HG03066 (cell line): ENCODE results near the gene IL1RAPL1.

Experiments used
- ATAC-seq: cut with Tn5 transposase; IDR thresholded peaks from one replicate; pipeline ENCODE4 v1.9.1; 2021; ENCODE audit warnings: low read depth; ENCODE audit not compliant: unreplicated experiment

Gene IL1RAPL1

GRCh38 chrX:29376584-29376983 lies 789.3 kb downstream of the IL1RAPL1 start:
- no peak for ATAC-seq

DNA sequence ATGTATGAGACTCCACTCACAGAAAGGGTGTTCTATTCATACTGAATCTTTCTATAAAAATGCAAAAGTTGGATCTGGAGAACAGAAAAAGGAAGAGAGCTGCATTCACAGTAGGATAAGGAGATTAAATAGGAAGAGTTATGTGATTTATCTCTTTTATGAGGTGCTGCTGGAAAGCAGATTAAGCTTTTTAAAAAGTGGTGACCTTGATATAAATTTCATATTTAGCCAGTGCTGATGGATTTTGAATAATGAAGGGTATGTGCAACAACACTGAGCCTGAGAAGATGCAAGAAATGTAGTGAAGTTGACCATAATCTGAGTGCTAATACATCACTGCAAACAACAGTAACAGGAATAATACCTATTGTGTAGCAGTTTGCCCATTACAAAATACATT lies 795.6 kb downstream of the IL1RAPL1 start:
- no peak for ATAC-seq

GRCh38 chrX:29388509-29388908 lies 801.3 kb downstream of the IL1RAPL1 start:
- ATAC-seq = no peak

DNA sequence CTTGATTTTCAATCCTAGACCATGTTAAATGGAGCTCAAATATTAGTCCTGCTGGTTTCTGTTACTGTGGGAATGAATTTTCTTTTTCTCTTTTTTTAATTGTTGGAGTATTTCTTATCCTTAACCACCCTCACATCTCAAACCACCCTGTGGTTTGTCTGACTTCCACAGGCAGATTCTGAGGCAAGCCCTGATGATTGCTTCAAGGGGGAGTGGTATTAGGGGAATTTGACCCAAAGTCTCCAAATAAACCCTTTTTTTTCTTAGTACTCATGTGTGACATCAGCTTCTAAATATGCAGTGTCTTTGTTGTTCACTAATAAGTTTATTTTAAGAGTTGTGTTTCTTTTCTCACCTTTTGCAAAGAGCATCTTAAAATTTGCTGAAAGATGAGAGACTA lies 810.3 kb downstream of the IL1RAPL1 start:
- no peak for ATAC-seq

DNA sequence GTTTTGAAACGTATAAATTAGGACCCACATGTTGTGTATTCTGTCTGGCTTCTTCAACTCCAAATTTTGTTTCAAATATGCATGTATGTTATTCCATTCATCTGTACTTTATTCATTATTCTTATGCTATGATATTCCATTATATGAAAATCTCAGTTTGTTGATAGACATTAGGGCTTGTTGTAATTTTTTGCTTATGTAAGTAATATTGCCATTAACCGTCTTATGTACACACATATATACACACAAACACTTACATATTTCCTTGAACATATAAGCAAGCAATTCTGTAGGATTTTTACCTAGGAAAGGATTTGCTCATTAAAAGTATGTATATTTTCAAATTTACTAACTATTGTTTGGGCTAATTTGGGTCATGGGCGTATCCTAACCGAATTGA lies 820.1 kb downstream of the IL1RAPL1 start:
- ATAC-seq = no peak

GRCh38 chrX:29419774-29420553 lies 832.7 kb downstream of the IL1RAPL1 start:
- no peak for ATAC-seq

GRCh38 chrX:29422034-29422433 lies 834.8 kb downstream of the IL1RAPL1 start:
- ATAC-seq = no peak

GRCh38 chrX:29431895-29432294 lies 844.6 kb downstream of the IL1RAPL1 start:
- no peak for ATAC-seq

- ATAC-seq = no peak
Observed at GRCh38 chrX:29432534-29432933, 845.3 kb downstream of the IL1RAPL1 start.

DNA sequence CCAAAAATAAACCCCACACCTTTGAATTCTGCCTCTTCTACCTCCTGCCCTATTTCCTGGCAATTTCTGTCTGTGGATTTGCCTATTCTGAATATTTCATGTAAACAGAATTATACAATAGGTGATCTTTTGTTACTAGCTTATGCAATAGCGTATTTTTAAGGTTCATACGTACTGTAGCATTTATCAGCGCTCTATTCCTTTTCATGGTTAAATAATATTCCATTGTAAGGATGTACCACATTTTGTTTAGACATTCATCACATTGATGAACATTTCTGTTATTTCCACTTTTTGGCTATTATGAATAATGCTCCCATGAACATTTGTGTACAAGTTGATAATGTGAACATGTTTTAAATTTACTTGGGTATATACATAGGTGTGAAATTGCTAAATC lies 847.7 kb downstream of the IL1RAPL1 start:
- ATAC-seq = no peak

DNA sequence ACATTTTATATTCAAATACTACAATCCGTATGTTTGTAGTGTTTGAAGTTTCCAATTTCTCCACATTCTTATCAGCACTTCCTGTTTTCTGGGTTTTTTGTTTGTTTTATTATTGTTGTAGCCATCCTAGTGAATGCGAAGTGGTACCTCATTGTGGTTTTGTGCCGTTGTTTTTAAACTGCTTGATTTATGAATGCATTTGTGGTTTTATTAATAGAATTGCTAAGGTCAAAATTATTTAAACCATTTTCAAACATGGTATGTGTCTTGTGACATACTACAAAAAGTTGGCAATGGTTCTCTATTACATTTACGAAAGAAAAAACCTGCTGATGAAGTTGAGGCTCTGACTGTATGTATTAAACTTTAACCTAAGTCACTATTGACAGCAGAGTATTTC lies 848.1 kb downstream of the IL1RAPL1 start:
- no peak for ATAC-seq

- no peak for ATAC-seq
Observed at GRCh38 chrX:29447867-29448266, 860.6 kb downstream of the IL1RAPL1 start.

GRCh38 chrX:29453333-29453732 lies 866.1 kb downstream of the IL1RAPL1 start:
- ATAC-seq = no peak

DNA sequence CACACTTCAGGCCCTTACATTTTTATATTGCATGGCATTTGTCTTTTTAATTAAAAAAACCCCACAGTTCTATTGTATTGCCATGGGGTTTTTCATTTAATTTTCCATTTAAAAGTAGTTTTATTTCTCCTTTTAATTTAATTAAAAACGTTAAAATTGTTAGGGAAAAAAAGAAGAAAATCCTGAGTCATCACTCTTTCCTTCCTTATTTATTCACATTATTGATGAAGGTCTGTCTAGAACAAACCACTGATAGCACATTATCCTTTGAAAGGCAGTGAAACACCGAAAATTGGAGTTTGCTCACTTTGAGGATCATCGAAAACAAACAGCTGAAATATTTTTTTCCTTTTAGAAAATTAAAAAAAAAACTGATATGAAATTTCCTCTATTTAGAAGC lies 868.5 kb downstream of the IL1RAPL1 start:
- no peak for ATAC-seq

- no peak for ATAC-seq
Observed at GRCh38 chrX:29461039-29461438, 873.8 kb downstream of the IL1RAPL1 start.

- ATAC-seq = no peak
Observed at GRCh38 chrX:29466456-29466855, 879.2 kb downstream of the IL1RAPL1 start.

DNA sequence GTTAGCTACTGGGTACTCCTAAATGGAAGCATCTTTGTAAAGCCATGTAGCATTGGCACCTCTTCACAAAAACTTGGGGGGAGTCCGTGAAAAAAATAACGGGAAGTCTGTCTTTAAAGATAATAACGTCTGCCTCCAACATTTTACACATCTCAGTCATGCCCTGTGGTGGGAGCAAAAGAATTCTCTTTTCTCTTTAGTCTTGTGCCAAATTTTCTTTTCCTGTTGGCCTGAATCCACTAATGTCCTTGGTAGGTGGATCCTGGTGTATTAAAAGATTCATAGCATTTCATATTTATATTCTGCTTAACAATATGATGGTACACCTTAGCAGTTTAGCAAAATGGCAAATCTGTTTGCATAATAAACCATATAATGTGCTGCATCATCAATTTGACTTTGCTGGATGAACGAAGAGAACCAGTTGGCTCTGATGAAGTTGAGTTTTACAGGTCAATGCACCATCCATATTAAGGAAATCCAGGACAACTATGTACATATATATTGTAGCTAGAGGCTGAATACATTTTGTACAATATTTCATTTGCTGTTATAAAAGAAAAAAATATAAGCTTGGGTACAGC lies 881.8 kb downstream of the IL1RAPL1 start:
- ATAC-seq = no peak

- no peak for ATAC-seq
Observed at GRCh38 chrX:29470030-29470429, 882.8 kb downstream of the IL1RAPL1 start.

- ATAC-seq = no peak
Observed at GRCh38 chrX:29471829-29472228, 884.6 kb downstream of the IL1RAPL1 start.

DNA sequence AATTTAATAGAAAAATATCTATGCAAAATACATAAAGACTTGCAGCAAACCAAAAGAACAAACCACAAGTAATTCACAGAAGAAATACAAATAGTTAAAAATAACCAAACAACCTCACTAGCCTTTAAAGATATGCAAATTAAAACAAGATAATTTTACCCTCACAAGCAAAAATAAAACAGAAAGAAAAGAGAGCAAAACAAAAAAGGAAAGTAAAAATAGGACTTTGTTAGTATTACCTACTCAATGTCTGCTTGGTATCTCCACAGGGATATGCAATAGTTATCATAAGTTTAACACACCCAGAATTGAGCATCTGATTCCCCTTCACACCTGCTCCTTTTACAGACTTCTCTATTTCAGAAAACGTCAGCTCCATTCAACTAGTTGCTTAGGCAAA lies 890.6 kb downstream of the IL1RAPL1 start:
- ATAC-seq = peak; percentile 58

- ATAC-seq = peak; percentile 77
Observed at GRCh38 chrX:29478336-29479069, 891.3 kb downstream of the IL1RAPL1 start.

DNA sequence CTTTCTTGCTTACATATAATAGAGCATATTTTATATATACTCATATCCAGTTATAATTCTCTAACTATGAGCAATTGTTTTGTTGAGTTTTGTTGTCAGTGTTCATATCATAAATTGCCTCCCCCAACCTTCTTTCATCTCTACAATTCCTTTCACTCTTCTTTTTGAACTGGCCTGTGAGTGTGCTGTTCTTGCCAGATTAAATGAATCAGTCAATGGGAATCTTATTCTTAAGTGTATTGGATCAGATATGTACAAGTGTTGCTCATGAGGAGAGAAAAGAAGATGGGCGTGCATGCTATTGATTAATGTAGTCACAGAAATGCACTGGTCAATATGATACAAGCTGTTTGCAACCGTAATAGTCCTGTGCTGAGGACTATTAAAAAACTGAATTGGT lies 900.0 kb downstream of the IL1RAPL1 start:
- ATAC-seq = no peak
